NK-92 treated with Interleukin-12 subunit alpha and Interleukin-12 subunit beta, amount 100 ng/mL, for 24 hours (cell line): ENCODE measurements around the gene UBR3.

Source experiments
- DNase-seq: peaks from one replicate; lab custom pipeline; 2025; lab: John Stamatoyannopoulos, UW

The UBR3 gene

GRCh38 chr2:170047331-170048065 is 220.2 kb downstream of the UBR3 start:
- DNase-seq, result no peak

GRCh38 chr2:170052151-170052550 is 224.9 kb downstream of the UBR3 start:
- DNase-seq, result no peak

GRCh38 chr2:170054997-170055396 is 227.7 kb downstream of the UBR3 start:
- no peak for DNase-seq

- no peak for DNase-seq
These were observed 229.6 kb downstream of the UBR3 start for GRCh38 chr2:170056900-170057299.

GRCh38 chr2:170063456-170064235 is 236.4 kb downstream of the UBR3 start:
- no peak for DNase-seq

GRCh38 chr2:170070778-170071177 is 243.5 kb downstream of the UBR3 start:
- no peak for DNase-seq

GRCh38 chr2:170073288-170073687 is 246.0 kb downstream of the UBR3 start:
- no peak for DNase-seq

- DNase-seq, result no peak
These were observed 248.9 kb downstream of the UBR3 start for GRCh38 chr2:170076189-170076588.

GRCh38 chr2:170077830-170078569 is 250.7 kb downstream of the UBR3 start:
- DNase-seq, result no peak

GRCh38 chr2:170084820-170085491 is 257.7 kb downstream of the UBR3 start:
- no peak for DNase-seq

GRCh38 chr2:170086117-170086688 is 258.9 kb downstream of the UBR3 start:
- no peak for DNase-seq

- DNase-seq, result no peak
These were observed 259.6 kb downstream of the UBR3 start for GRCh38 chr2:170086751-170087412.

- no peak for DNase-seq
These were observed 260.1 kb downstream of the UBR3 start for GRCh38 chr2:170087413-170087793.

GRCh38 chr2:170088776-170089175 is 261.5 kb downstream of the UBR3 start:
- no peak for DNase-seq

- DNase-seq, result no peak
These were observed 263.0 kb downstream of the UBR3 start for GRCh38 chr2:170090229-170090628.

- no peak for DNase-seq
These were observed 264.2 kb downstream of the UBR3 start for GRCh38 chr2:170091436-170091835.

GRCh38 chr2:170092436-170093060 is 265.3 kb downstream of the UBR3 start:
- no peak for DNase-seq

GRCh38 chr2:170095380-170095779 is 268.1 kb downstream of the UBR3 start:
- DNase-seq, result no peak

- no peak for DNase-seq
These were observed 271.5 kb downstream of the UBR3 start for GRCh38 chr2:170098626-170099312.

- DNase-seq, result no peak
These were observed 274.5 kb downstream of the UBR3 start for GRCh38 chr2:170101789-170102188.
